DMS153 (cell line): ENCODE data around the gene FNBP1.
"Not testable (repeated sequence)": the region's sequence is repeated elsewhere in the genome, so short reads cannot be mapped to it uniquely, and the experiment has no call there.

Experiments
- DNase-seq: peaks from one replicate; lab custom pipeline; 2025; lab: John Stamatoyannopoulos, UW

The FNBP1 gene

GRCh38 chr9:129919277-129919676 lies 123.7 kb downstream of the FNBP1 start:
- DNase-seq = no peak

DNA sequence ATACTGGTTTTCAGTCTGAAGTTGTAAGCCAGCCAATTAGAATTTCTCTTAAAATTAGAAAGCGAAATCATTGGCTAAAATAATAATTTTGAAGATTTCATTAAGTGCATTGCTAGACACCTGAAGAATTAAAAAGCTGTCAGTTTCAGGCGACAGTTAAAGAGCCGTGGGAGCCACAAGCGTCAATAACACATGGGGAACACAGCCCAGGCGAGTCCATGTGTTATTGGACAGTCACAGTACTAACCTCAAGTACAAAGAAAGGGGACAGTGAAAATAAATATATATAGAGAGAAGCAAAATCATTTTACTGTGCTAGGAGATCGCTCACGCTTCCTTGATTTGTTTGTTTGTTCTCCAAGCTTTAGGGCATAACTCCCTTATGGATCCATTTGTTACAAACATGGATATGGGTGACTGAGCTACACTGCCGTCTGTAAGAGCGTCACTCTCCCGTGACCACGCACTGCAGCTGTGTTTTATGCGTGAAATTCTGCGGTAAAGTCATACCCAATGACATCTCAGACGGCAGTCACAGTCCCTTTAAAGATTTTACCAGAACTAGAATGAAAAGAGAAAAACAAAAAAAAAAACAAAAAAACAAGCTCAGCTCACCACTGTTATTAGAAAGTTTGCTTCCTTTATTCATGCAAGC lies 124.6 kb downstream of the FNBP1 start:
- no peak for DNase-seq

DNA sequence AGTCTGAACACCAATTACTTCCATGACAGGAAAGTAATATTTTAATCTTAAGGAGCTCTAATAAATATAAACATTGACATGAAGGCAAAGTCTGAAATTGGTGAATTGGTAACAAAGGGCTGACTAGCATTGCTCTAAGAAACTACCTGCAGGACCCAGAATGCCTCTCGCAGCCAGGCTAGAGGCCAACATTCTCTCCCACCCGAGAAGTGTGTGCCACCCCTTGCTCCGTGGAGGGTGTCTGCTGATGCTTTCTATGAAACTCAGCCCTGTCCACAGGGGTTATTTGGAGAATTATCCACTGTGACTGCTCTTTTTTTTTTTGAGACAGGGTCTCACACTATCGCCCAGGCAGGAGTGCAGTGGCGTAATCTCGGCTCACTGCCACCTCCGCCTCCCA lies 126.3 kb downstream of the FNBP1 start:
- no peak for DNase-seq

- no peak for DNase-seq
Measured at GRCh38 chr9:129914051-129914450, 128.9 kb downstream of the FNBP1 start.

- no peak for DNase-seq
Measured at GRCh38 chr9:129910628-129911567, 132.1 kb downstream of the FNBP1 start.

DNA sequence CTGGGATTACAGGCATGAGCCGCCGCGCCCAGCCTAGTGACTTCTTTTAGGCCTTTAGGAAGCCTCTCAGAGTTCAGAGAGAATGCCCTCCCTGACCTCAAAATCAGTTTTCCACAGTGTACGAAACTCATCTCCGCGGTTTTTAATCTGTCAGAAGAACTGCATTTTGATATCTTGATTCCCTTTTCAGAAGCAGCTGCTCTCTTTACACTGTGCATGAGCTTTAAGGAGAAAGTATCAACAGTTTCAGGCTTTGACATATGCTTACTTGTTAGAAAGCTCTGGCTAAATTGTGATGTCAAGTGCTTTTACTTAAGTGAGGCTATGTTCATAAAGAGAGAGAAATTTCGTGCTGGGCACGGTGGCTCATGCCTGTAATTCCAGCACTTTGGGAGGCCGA lies 133.1 kb downstream of the FNBP1 start:
- no peak for DNase-seq

GRCh38 chr9:129908906-129909305 lies 134.1 kb downstream of the FNBP1 start:
- DNase-seq = no peak

GRCh38 chr9:129907201-129907600 lies 135.8 kb downstream of the FNBP1 start:
- no peak for DNase-seq

DNA sequence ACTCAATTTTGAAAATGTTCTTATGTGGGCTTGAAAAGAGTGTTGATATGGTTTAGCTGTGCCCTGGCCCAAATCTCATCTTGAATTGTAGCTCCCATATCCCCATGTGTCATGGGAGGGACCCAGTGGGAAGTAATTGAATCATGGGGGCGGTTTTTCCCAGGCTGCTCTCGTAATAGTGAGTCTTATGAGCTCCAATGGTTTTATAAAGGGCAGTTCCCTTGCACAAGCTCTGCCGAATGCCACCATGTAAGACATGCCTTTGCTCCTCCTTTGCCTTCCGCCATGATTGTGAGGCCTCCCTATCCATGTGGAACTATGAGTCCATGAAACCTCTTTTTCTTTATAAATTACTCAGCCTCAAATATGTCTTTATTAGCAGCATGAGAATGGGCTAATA lies 136.7 kb downstream of the FNBP1 start:
- DNase-seq = no peak

- no peak for DNase-seq
Measured at GRCh38 chr9:129904734-129905133, 138.3 kb downstream of the FNBP1 start.

DNA sequence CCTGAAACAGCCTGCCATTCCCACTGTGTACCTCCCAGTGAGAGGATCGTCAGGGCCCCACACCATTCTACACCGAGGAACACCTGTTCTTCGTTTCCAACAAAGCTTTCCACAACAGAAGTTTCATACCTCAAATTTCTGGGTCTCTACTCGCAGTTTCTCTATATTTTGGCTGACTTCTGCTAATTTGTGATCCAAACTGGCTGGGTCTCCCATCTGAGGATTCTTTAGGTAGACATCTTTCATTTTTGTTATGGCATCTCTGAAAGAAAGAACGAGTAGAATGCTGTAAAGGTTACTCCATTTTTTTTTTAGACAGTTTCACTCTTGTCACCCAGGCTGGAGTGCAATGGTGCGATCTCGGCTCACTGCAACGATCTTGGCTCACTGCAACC lies 140.3 kb downstream of the FNBP1 start:
- no peak for DNase-seq

GRCh38 chr9:129901993-129902739 lies 140.8 kb downstream of the FNBP1 start:
- no peak for DNase-seq

DNA sequence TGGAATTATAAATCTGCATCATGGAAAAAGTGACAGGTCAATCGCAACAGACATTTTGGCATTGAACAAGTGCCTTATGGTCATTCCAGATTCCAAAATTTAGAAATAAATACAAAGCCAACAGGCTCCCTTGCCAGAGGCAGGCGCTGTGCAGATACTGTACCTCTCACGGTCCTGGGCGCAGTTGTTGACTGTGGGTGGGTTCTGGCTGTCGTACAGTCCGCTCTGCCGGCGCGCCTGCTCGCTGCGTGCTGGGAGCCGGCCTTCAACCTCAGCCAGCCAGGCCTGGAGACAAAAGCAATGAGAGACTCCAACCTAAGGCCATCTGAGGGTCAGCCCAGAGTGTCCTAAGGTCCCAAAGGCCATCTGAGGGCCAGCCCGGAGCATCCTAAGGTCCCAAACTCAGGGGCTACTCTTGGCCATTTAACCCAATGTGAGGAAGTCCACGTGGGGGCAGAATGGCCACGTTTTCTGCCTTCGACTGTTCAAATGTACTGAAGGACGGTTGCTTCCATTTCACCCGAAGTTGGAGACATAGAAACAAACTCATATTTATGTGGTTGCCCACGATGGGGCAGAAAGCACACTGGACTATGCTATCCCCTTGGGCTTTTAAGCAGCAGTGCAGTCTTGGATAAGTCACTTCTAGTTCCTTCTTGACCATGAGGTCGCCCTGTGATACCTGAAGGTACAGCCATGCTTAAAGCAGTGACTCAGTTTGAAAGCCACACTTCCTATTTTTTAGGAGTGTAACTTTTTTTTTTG lies 142.5 kb downstream of the FNBP1 start:
- DNase-seq = no peak

DNA sequence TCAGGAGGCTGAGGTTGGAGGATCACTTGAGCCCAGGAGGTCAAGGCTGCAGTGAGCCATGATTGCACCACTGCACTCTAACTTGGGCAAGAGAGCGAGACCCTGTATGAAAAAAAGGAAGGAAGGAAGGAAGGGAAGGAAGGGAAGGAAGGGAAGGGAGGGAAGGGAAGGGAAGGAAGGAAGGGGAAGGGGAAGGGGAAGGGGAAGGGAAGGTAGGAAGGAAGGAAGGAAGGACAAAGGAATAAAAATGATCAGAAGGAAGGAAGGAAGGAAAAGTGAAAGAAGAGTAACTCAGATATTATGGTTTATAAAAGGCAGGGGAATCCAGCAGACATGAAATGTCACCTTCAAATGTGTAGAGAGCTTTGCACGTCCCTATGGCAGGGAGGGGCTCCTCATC lies 143.4 kb downstream of the FNBP1 start:
- DNase-seq = no peak

GRCh38 chr9:129898185-129898584 lies 144.8 kb downstream of the FNBP1 start:
- no peak for DNase-seq

DNA sequence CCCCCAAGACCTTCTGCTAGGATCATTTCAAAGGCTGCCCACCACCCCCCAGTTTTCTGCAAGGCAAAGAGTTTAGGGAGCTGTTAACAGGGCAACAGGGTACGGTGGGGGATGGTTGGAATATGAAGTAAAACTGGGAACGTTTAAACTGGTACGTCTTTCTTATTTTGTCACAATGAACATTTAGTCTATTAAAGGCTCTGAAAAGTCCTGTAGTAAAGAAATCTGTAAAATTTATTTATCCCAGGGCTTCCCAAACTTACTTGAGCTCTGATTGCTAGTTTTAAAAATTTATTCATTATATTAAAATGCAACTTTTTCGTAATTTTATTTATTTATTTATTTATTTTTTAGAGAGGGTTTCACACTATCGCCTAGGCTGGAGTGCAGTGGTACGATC lies 145.7 kb downstream of the FNBP1 start:
- no peak for DNase-seq

DNA sequence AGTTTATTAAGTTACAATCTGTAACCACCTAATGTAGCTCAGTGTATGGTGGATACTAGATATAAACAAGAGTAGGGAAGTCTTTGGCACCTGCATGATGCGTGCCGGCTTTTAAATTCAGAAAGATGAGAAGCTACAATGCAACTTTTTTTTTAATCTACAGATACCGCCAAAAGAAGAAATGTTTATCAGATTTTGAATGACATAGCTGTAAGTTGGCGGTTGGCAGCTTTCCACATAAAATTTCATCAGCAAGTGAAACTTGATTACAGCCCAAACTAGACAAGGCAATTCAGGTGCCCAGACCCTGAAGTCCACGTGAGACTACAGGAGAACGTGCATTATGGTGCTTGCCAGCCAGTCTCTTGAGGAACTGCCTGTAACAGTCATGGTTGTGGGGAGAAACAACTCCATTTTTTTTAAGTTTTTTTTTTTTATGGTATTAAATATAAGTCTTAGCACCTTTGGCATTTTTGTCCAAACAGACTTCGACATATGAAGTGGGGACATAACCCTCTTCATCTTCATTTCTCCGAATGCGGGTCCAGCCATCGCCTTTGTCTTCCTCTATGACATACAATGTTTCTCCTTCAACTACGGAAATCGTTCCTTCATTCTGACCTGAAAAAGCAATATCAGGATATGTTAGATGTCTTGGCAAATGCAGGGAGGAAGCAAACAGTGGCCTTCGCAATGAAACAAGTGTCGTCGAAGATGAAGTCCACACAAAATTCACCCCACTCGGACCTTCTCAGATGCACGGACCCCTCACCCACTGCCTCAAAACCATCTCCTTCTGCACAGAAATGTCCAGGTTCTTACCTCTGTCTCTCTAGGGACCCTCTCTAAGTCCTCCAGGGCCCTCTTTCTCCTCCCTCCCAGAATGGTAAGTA lies 147.4 kb downstream of the FNBP1 start:
- DNase-seq = no peak

DNA sequence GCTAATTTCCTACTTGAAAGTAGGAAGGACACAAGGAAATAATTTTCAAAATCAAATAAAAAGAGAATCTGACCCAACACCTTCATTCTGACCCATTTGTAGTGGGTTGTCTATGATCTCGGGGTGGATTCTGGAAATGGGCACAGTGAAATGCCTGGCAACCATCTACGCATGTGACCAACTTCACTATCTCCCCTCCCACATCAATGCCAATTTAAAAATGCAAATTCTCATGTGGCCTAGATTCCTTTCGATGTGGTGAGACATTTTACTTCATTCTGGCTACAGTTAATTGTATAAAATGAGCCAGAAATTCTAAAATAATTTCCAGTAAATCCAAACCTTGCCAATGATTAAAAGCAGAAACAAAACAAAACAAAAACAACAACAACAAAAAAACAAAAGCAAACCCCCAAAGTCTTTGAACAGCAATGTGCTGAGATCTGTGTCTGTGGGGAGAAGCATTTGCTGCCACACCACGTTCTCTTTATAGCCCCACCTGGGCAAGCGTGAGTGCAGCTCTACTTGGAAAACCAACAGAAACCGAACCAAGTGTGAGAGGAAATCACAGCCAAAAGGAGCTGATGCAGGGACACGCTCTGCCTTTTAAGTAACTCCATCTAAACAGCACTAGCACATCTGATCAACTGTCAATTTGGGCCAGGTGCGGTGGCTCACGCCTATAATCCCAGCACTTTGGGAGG lies 148.7 kb downstream of the FNBP1 start:
- DNase-seq = no peak

DNA sequence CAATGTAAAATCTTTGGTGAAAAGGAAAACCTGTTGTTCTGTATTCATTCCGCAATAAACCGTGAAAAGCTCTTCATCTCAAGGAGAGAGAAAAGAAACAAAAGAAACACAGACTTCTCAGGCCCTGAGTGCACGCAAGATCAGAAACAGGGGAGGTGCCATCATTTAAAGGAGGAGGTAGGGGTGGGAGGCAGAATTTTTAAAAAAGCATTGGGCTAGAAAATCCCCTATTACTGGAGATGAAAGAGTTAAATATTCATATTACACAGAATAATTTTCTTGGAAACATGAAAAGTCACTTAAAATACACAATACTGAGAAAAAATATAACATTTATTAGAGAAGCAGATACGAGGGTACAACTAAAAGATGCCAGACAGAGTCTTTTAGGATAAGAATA lies 151.4 kb downstream of the FNBP1 start:
- no peak for DNase-seq

DNA sequence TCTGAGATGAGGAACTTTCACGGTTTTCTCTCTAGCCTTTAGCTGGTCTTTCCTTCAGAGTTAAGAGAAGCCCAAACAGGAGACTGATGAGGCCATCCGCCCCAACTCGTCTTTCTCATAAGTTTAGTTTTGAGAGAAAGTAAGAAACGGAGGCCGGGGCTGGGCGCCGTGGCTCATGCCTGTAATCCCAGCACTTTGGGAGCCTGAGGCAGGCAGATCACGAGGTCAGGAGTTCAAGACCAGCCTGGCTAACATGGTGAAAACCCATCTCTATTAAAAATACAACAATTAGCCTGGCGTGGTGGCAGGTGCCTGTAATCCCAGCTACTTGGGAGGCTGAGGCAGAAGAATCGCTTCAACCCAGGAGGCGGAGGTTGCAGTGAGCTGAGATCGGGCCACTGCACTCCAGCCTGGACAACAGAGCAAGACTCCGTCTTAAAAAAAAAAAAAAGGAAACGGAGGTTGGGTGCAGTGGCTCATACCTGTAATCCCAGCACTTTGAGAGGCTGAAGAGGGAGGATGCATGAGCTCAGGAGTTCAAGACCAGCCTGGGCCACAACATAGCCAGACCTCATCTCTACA lies 152.2 kb downstream of the FNBP1 start:
- not testable (repeated sequence) for DNase-seq
